H1 (cell line): ENCODE data around the gene STOML2. TPM values are rescaled to one million over a fixed set of nuclear protein-coding genes. Genes with fewer than 3 reads are reported as not detected.

Experiments used
- CTCF ChIA-PET: fragments of 300-600 bp; sonication (Branson Sonifier 250); formaldehyde crosslinking; loops from one replicate; lab custom pipeline; 2021; ENCODE audit not compliant: partially characterized antibody; lab: Charles Lee
- POLR2A ChIA-PET: fragments of 300-600 bp; sonication (Branson Sonifier 250); formaldehyde crosslinking; loops from one replicate; lab custom pipeline; 2021; ENCODE audit warnings: inconsistent platforms; ENCODE audit not compliant: partially characterized antibody; lab: Charles Lee
- DNase-seq, 2 experiments: peaks; one replicate each; pipeline versions ENCODE4 v3.0.0 to v3.0.0-alpha.2; 2010 to 2022; ENCODE audit warnings: low spot score in 2 of 2, low read depth in 1 of 2, mixed read lengths in 1 of 2
- FAIRE-seq: peaks from 2 replicates; lab custom pipeline; 2011; peaks lifted over from hg19 to GRCh38; lab: Jason Lieb, UNC
- H2AFZ ChIP-seq: 2 replicates; pipeline ENCODE4 v1.8.1; 2012; ENCODE audit warnings: low read length, inconsistent platforms
- H2AK5ac ChIP-seq: 2 replicates; pipeline ENCODE4 v1.6.1; 2013; ENCODE audit warnings: low read depth, low read length
- H2BK120ac ChIP-seq: replicated peaks from 2 replicates; pipeline ENCODE3; 2013; ENCODE audit warnings: low read depth, low read length, inconsistent platforms
- H2BK12ac ChIP-seq: 2 replicates; pipeline ENCODE4 v1.6.1; 2013; ENCODE audit warnings: low read depth, low read length
- H2BK15ac ChIP-seq: 2 replicates; pipeline ENCODE4 v1.6.1; 2013; ENCODE audit warnings: low read length
- H2BK20ac ChIP-seq: 2 replicates; pipeline ENCODE4 v1.6.1; 2013; ENCODE audit warnings: low read length
- H2BK5ac ChIP-seq: 2 replicates; pipeline ENCODE4 v1.6.1; 2013; ENCODE audit warnings: low read depth, low read length
- H3K14ac ChIP-seq: 2 replicates; pipeline ENCODE4 v1.6.1; 2013; ENCODE audit warnings: inconsistent platforms; ENCODE audit not compliant: insufficient read length
- H3K18ac ChIP-seq: 2 replicates; pipeline ENCODE4 v1.6.1; 2013; ENCODE audit warnings: low read length; ENCODE audit errors: extremely low read depth
- H3K23ac ChIP-seq: 2 replicates; pipeline ENCODE4 v1.6.1; 2013; ENCODE audit warnings: inconsistent platforms; ENCODE audit not compliant: insufficient read length
- H3K23me2 ChIP-seq: 2 replicates; pipeline ENCODE4 v1.6.1; 2013; ENCODE audit warnings: low read depth, low read length
- H3K27ac ChIP-seq: 2 replicates; pipeline ENCODE4 v1.6.1; 2011; ENCODE audit warnings: low read depth, low read length, inconsistent platforms
- H3K27me3 ChIP-seq, 4 experiments: replicated peaks in 1 of 4; 1 replicate in 1 of 4; 2 replicates in 3 of 4; pipeline versions ENCODE4 v1.6.1 to v1.8.1; 2011 to 2013; ENCODE audit warnings: low read length in 3 of 4, mild to moderate bottlenecking in 3 of 4, inconsistent platforms in 2 of 4, mixed read lengths in 2 of 4, moderate library complexity in 1 of 4; ENCODE audit not compliant: control insufficient read depth in 3 of 4, insufficient read depth in 3 of 4; ENCODE audit errors: extremely low read depth in 1 of 4
- H3K36me3 ChIP-seq, 4 experiments: 2 replicates each; pipeline versions ENCODE4 v1.6.1 to v1.8.1; 2011 to 2013; ENCODE audit warnings: mild to moderate bottlenecking in 4 of 4, low read length in 3 of 4, moderate library complexity in 2 of 4, control low read depth in 1 of 4, inconsistent platforms in 1 of 4; ENCODE audit not compliant: insufficient read depth in 4 of 4, control insufficient read depth in 2 of 4
- H3K4ac ChIP-seq: replicated peaks from 2 replicates; pipeline ENCODE3; 2013; ENCODE audit warnings: low read length, low read depth, mixed read lengths, inconsistent platforms; ENCODE audit not compliant: insufficient read length
- H3K4me1 ChIP-seq, 4 experiments: replicated peaks in 1 of 4; 1 replicate in 1 of 4; 2 replicates in 3 of 4; pipeline versions ENCODE4 v1.6.1 to v1.8.1; 2011 to 2013; ENCODE audit warnings: low read length in 3 of 4, inconsistent platforms in 2 of 4, mixed read lengths in 1 of 4; ENCODE audit not compliant: insufficient read depth in 4 of 4, control insufficient read depth in 3 of 4
- H3K4me2 ChIP-seq, 2 experiments: 2 replicates each; pipeline versions ENCODE4 v1.6.1 to v1.8.1; 2011 to 2013; ENCODE audit warnings: low read depth in 2 of 2, low read length in 2 of 2, control low read depth in 1 of 2, inconsistent platforms in 1 of 2, mild to moderate bottlenecking in 1 of 2; ENCODE audit not compliant: insufficient read depth in 1 of 2
- H3K4me3 ChIP-seq, 4 experiments: fragments of 200-600, 300-600 bp in 1 of 4; sonication (generic), shearing (Covaris generic), sonication (Bioruptor Twin) in 1 of 4; 2 replicates each; pipeline versions ENCODE4 v1.5.1 to v1.8.1; 2011 to 2016; ENCODE audit warnings: low read length in 4 of 4, low read depth in 3 of 4, control low read depth in 2 of 4, inconsistent platforms in 2 of 4, mild to moderate bottlenecking in 2 of 4, mixed read lengths in 1 of 4, moderate library complexity in 1 of 4; ENCODE audit not compliant: insufficient read depth in 2 of 4; ENCODE audit errors: extremely low read depth in 1 of 4
- H3K56ac ChIP-seq: replicated peaks from 2 replicates; pipeline ENCODE3; 2013; ENCODE audit warnings: low read depth, mild to moderate bottlenecking, mixed read lengths, low read length, inconsistent platforms; ENCODE audit not compliant: insufficient read length
- H3K79me1 ChIP-seq: 2 replicates; pipeline ENCODE4 v1.6.1; 2013; ENCODE audit warnings: low read depth, low read length, control low read depth
- H3K79me2 ChIP-seq, 2 experiments: 2 replicates each; pipeline versions ENCODE4 v1.6.1 to v1.8.1; 2012 to 2013; ENCODE audit warnings: low read length in 2 of 2, mild to moderate bottlenecking in 2 of 2, inconsistent platforms in 1 of 2; ENCODE audit not compliant: insufficient read depth in 2 of 2, control insufficient read depth in 1 of 2
- H3K9ac ChIP-seq, 4 experiments: replicated peaks in 1 of 4; 1 replicate in 1 of 4; 2 replicates in 3 of 4; pipeline versions ENCODE4 v1.6.1 to v1.8.1; 2011 to 2013; ENCODE audit warnings: low read depth in 3 of 4, low read length in 3 of 4, control low read depth in 2 of 4, mild to moderate bottlenecking in 2 of 4, moderate library complexity in 2 of 4, inconsistent platforms in 1 of 4; ENCODE audit errors: extremely low read depth in 1 of 4
- H3K9me3 ChIP-seq, 2 experiments: 2 replicates each; pipeline versions ENCODE4 v1.6.1 to v1.8.1; 2012 to 2013; ENCODE audit warnings: mild to moderate bottlenecking in 2 of 2, moderate library complexity in 2 of 2, control low read depth in 1 of 2, inconsistent platforms in 1 of 2, low read depth in 1 of 2, low read length in 1 of 2, mixed read lengths in 1 of 2; ENCODE audit not compliant: insufficient read depth in 2 of 2
- H4K20me1 ChIP-seq, 2 experiments: replicated peaks in 1 of 2; 2 replicates each; pipeline versions ENCODE3 to v1.8.1; 2011 to 2013; ENCODE audit warnings: inconsistent platforms in 2 of 2, low read length in 2 of 2, mild to moderate bottlenecking in 1 of 2; ENCODE audit not compliant: insufficient read depth in 2 of 2, control insufficient read depth in 1 of 2
- H4K5ac ChIP-seq: 2 replicates; pipeline ENCODE4 v1.6.1; 2013; ENCODE audit warnings: low read length, low read depth, mixed read lengths, inconsistent platforms; ENCODE audit not compliant: insufficient read length
- H4K8ac ChIP-seq: 2 replicates; pipeline ENCODE4 v1.8.0; 2013; ENCODE audit warnings: mild to moderate bottlenecking, moderate library complexity, low read length, inconsistent platforms; ENCODE audit not compliant: insufficient read depth; ENCODE audit errors: extremely low read depth
- H4K91ac ChIP-seq: replicated peaks from 2 replicates; pipeline ENCODE3; 2013; ENCODE audit warnings: low read length, mixed read lengths, inconsistent platforms; ENCODE audit not compliant: insufficient read length
- BCL11A ChIP-seq, 2 experiments: IDR thresholded peaks; one replicate each; pipeline ENCODE4 v1.6.1; 2011; ENCODE audit warnings: low read depth in 2 of 2, low read length in 2 of 2, mild to moderate bottlenecking in 2 of 2
- CBX8 ChIP-seq: fragments of 300-800, 300-1000 bp; sonication (generic); IDR thresholded peaks from 2 replicates; pipeline ENCODE4 v1.7.1; 2016; ENCODE audit warnings: low read depth, low read length, borderline replicate concordance
- CHD2 ChIP-seq: IDR thresholded peaks from 2 replicates; pipeline ENCODE4 v1.6.1; 2012; ENCODE audit warnings: low read length, improper control_type of control experiment
- EP300 ChIP-seq, 2 experiments: IDR thresholded peaks; 1 replicate in 1 of 2; 2 replicates in 1 of 2; pipeline ENCODE4 v1.6.1; 2011 to 2012; ENCODE audit warnings: low read depth in 2 of 2, low read length in 2 of 2, mild to moderate bottlenecking in 2 of 2, borderline replicate concordance in 1 of 2, inconsistent platforms in 1 of 2, moderate library complexity in 1 of 2
- JUND ChIP-seq: IDR thresholded peaks from 2 replicates; pipeline ENCODE4 v1.6.1; 2011; ENCODE audit warnings: mild to moderate bottlenecking, improper control_type of control experiment, low read length
- KDM1A ChIP-seq: fragments of 200-600, 300-600 bp; sonication (generic); IDR thresholded peaks from 2 replicates; pipeline ENCODE4 v1.7.1; 2016; ENCODE audit warnings: mild to moderate bottlenecking, low read length, borderline replicate concordance
- MAX ChIP-seq: IDR thresholded peaks from 2 replicates; pipeline ENCODE4 v1.6.1; 2012; ENCODE audit warnings: inconsistent platforms
- SIRT6 ChIP-seq: IDR thresholded peaks from one replicate; pipeline ENCODE4 v1.7.1; 2012; ENCODE audit warnings: low read length, inconsistent platforms
- SIX5 ChIP-seq: IDR thresholded peaks from 2 replicates; pipeline ENCODE4 v1.6.1; 2011; ENCODE audit warnings: mild to moderate bottlenecking, low read depth, low read length
- TAF1 ChIP-seq: IDR thresholded peaks from 2 replicates; pipeline ENCODE4 v1.6.1; 2011; ENCODE audit warnings: mild to moderate bottlenecking, low read depth, low read length
- TCF12 ChIP-seq: IDR thresholded peaks from 2 replicates; pipeline ENCODE4 v1.6.1; 2011; ENCODE audit warnings: low read depth, mild to moderate bottlenecking, low read length
- WGBS, 2 experiments: shearing (Covaris generic) in 1 of 2; methylation state at CpG; one replicate each; pipeline versions ENCODE4 v1.1.6 to v1.1.7; 2013 to 2015; ENCODE audit warnings: low lambda C conversion rate in 2 of 2, mixed read lengths in 2 of 2, inconsistent platforms in 1 of 2, low coverage in 1 of 2, missing lambda C conversion rate in 1 of 2; ENCODE audit not compliant: insufficient replicate concordance in 2 of 2, insufficient coverage in 1 of 2, insufficient read length in 1 of 2; ENCODE audit errors: extremely low coverage in 1 of 2, missing lambda C conversion rate in 1 of 2; 5-methylcytosine and 5-hydroxymethylcytosine counted together
- polyA plus RNA-seq, 7 experiments: library from polyadenylated mRNA; depleted of rRNA in 3 of 7; stranded (reverse) in 5 of 7; unstranded in 2 of 7; fragments of >200 nt in 5 of 7; fragments of 200-250 nt in 2 of 7; gene quantifications; 1 replicate in 5 of 7; 2 replicates in 1 of 7; 4 replicates in 1 of 7; pipeline versions ENCODE4 v1.2.1 to v1.2.3, GENCODE V29; 2011 to 2013; ENCODE audit warnings: missing spikeins in 2 of 7, mixed read lengths in 2 of 7
- total RNA-seq: library from RNA; stranded (reverse); fragmentation: NEBNext Ultra II Directional; extraction: Animal tissue kit (Norgen Biotek cat#: 25700); gene quantifications from 2 replicates; pipeline ENCODE4 v1.2.1, GENCODE V29; 2021

The STOML2 gene
- total and polyA plus RNA-seq, 2 of the 8 experiments (the other 6 are each of a cell fraction or from before 2014, with no cell fraction given) = 203 to 256 TPM

- H4K20me1 ChIP-seq = peaks cover 4 to 5% of the 10 kb centered on the region in 2 experiments
- peak; percentile 87 for FAIRE-seq
- WGBS, 2 experiments = 7% methylated on average over 22 of the region's 57 CpGs; no CpG with 5 or more reads in 1 of the 2 experiments
- H3K18ac ChIP-seq = no peak overlapping the region; the same call in 1 of the 2 replicates
- H3K56ac ChIP-seq = no peak overlapping the region
- H3K9ac ChIP-seq = peak overlapping the region in 3 of 4 experiments; percentile 16 to 36 (median 29); a peak in 3 of 7 replicates
- no peak overlapping the region for H4K5ac ChIP-seq
- H2BK5ac ChIP-seq = no peak overlapping the region; the same call in 1 of the 2 replicates
- no peak overlapping the region for H3K4ac ChIP-seq
- H3K4me3 ChIP-seq = peak overlapping the region; percentile 53 to 87 (median 79)
- H3K27me3 ChIP-seq = no peaks in the 10 kb centered on the region
- peaks cover 0 to 2% (median 0%) of the 10 kb centered on the region in 4 experiments; a peak in 2 of 8 replicates for H3K36me3 ChIP-seq
- no peak overlapping the region for H2BK15ac ChIP-seq
- ChIA-PET CTCF (interaction anchor here (0.6 to 1.5 kb wide), 4 partner anchors 8 to 138 kb away, joined by 3 to 5 read pairs (median 4); no protein-coding TSS in a partner anchor), POLR2A (interaction anchor here (0.7 to 10.3 kb wide), 6 partner anchors 11 to 122 kb away, joined by 3 to 151 read pairs (median 4); partner anchors contain the start of genes DNAJB5, FANCG, PIGO and STOML2)
- peak; percentile 89 to 98 for DNase-seq
- H2BK120ac ChIP-seq = no peak overlapping the region
- H4K91ac ChIP-seq = no peak overlapping the region
- H3K79me2 ChIP-seq = no peaks in the 10 kb centered on the region; a peak in 1 of 4 replicates
- H2AK5ac ChIP-seq = 0 out of 2 replicates have a peak overlapping the region, but pooled peaks have one; percentile 24
- no peak overlapping the region for H2BK20ac ChIP-seq
- no peak overlapping the region for H3K23ac ChIP-seq
- H3K4me2 ChIP-seq = peak overlapping the region; percentile 64 to 93
- H3K23me2 ChIP-seq = peaks cover 18% of the 10 kb centered on the region; the same call in 1 of the 2 replicates
- H2BK12ac ChIP-seq = no peak overlapping the region
- no peak overlapping the region for H3K27ac ChIP-seq
- H3K9me3 ChIP-seq = no peaks in the 10 kb centered on the region
- H3K4me1 ChIP-seq = peaks cover 4 to 21% (median 10%) of the 10 kb centered on the region in 4 experiments; a peak in 6 of 7 replicates
- no peak overlapping the region for H4K8ac ChIP-seq
- H3K14ac ChIP-seq = no peak overlapping the region
- no peak overlapping the region for H2AFZ ChIP-seq
- no peaks in the 10 kb centered on the region for H3K79me1 ChIP-seq
- TF ChIP-seq TAF1 (0 out of 2 replicates have a peak, but pooled peaks have one; percentile 40), CBX8 (no peak), TCF12 (no peak), SIX5 (no peak), BCL11A (IDR thresholded peaks at IDR 0.05; ENCODE audit: low read depth in 2 of 2, low read length in 2 of 2) (no peak), JUND (no peak), SIRT6 (no peak), EP300 (IDR thresholded peaks at IDR 0.05; ENCODE audit: borderline replicate concordance in 1 of 2, low read depth in 2 of 2, low read length in 2 of 2) (no peak), KDM1A (no peak), MAX (no peak), CHD2 (no peak)
Measured at GRCh38 chr9:35111001-35111933, 8.3 kb upstream of the STOML2 start.
